Measurements from ENCODE around the gene SUGCT. TPM values are rescaled to one million over a fixed set of nuclear protein-coding genes. Genes with fewer than 3 reads are reported as not detected.

Gene SUGCT
- total and polyA plus RNA-seq, 9 of the 15 experiments (the other 6 are each of a cell fraction or from before 2014, with no cell fraction given) = 0.58 to 2.5 (median 1.4) TPM

DNA sequence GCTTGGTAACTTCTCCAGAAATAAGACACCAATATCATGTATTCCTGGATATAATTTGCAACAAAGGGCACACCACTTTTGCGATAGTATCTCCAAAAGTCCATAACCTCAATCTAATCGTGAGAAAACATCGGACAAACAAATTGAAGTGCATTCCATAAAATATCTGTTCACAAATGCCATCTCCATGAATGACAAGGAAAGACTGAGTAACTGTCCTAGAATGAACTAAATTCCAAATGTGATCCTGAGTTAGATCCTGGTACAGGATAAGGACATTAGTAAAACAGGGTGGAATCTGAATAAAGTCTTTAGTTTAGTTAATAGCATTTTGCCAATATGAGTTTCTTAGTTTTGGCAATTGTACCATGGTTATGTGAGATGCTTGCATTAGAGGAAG is 384.2 kb downstream of the SUGCT start (continued):
- TF ChIP-seq, protein P1, sequence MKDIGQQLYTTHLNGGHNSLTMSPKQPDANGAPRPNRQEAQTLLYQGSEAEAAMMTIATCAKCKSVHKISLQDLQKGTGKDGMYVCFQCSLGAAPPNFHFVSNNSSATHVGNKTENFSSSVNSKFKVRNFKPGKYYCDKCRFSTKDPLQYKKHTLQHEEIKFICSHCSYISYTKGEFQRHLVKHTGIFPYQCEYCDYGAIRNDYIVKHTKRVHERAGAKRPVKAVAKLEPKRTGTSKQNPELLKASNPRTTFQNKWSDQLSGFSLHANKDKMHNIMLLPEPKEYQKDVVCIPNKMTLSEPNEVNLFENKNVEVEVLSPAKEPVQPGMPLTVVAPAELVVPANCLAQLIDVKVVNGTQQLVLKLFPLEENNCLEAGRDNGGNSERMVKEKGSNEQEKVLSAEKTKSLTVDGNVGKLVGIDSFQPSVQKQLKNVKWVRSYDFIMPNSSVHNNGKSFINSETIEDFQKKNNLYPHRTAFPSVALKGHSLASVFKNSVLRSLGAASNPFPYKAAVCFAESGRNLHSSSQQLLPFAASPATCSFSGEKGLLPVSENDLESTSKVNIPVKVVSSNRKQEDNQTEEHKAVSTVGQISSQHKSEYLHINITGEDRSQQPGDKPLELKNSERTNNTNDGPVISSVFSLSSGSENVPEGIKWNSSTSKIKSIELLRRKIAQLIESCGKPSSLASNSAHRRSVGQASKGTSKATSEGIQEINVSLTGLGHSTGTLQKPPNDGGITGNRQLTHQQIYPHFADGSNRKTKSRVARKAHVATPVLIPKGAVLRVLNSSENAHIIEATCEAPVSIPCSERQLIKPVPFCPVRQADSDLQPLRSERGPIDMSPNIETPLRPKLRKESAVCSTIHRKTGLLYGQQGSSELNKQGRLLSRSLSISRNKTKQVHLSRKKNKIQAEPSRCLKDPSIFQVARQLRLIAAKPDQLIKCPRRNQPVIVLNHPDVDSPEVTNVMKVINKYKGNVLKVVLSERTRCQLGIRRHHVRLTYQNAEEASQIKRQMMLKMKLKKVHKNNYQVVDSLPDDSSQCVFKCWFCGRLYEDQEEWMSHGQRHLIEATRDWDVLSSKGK (CRISPR knock-in tag; IDR thresholded peaks at IDR 0.05) = no peak
- no peak for TF ChIP-seq HSF4 (CRISPR knock-in tag; IDR thresholded peaks at IDR 0.05; ENCODE audit: borderline replicate concordance)
- no peak for TF ChIP-seq ZNF175 (CRISPR knock-in tag; IDR thresholded peaks at IDR 0.05; ENCODE audit: low read depth)
- no peak for TF ChIP-seq CREM (IDR thresholded peaks at IDR 0.05; ENCODE audit: low read depth)
- TF ChIP-seq POLR2AphosphoS5 (IDR thresholded peaks at IDR 0.05; ENCODE audit: control insufficient read depth, insufficient read depth, low read depth, low read length) = no peak
- TF ChIP-seq GTF2A2 (tag; IDR thresholded peaks at IDR 0.05) = no peak

DNA sequence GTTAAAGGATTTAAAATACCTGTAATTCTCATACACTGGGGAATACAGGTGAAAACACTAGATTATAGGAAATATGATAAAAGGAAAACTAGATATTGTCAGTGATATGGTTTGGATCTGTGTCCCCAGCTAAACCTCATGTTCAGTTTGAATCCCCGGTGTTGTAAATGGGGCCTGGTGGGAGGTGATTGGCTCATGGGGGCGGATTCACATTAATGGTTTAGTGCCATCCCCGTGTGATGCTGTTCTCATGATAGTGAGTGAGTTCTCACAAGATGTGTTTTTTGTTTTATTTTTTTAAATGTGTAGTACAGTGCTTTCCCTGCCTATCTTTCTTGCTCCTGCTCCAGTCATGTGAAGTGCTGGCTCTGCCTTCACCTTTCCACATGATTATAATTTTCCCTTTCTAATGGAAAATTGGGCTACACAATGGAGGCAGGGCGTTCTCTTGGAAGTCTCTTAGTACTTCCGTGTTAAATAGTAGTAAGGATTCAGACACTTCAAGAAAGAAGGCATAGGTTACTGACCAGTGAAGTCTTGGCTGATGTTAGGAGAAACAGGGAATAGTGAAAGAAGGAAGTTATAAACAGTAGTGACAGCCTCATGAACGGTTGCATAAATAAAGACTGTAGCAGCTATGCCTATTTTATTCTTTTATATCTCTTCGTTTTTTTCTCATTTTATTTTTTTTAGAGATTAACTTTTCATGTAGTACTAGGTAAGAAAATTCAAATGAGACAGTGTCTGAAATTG is 386.4 kb downstream of the SUGCT start:
- Histone ChIP-seq H2AFZ (ENCODE audit: low read depth, low read length) (no peak overlapping the region), H3K27me3 (ENCODE audit: control insufficient read depth in 2 of 2, insufficient read depth in 2 of 2, low read length in 2 of 2) (no peaks in the 10 kb centered on the region), H3K4me3 (no peak overlapping the region), H3K27ac (ENCODE audit: extremely low read depth, low read depth, low read length) (no peak overlapping the region), H3K79me2 (ENCODE audit: control insufficient read depth, insufficient read depth, low read length) (no peaks in the 10 kb centered on the region), H4K20me1 (replicated peaks; ENCODE audit: control insufficient read depth, insufficient read depth, low read length) (no peaks in the 10 kb centered on the region), H3K4me2 (ENCODE audit: insufficient read depth, low read length) (no peak overlapping the region), H3K4me1 (replicated peaks in 1 of 2; ENCODE audit: control insufficient read depth in 2 of 2, insufficient read depth in 2 of 2, low read length in 2 of 2) (no peaks in the 10 kb centered on the region), H3K9ac (ENCODE audit: insufficient read depth in 1 of 2, low read depth in 2 of 2, low read length in 2 of 2) (no peak overlapping the region), H3K36me3 (ENCODE audit: control insufficient read depth, insufficient read depth, low read length) (no peaks in the 10 kb centered on the region), H3K9me1 (ENCODE audit: control insufficient read depth, insufficient read depth, low read length) (no peaks in the 10 kb centered on the region), H3K9me3 (replicated peaks; ENCODE audit: control insufficient read depth, insufficient read depth, low read depth, low read length) (no peaks in the 10 kb centered on the region)
- POLR2A ChIA-PET = no interaction called here
- under 1% methylated on average over 7 of the region's 7 CpGs for WGBS (ENCODE audit: insufficient coverage, low coverage, missing lambda C conversion rate)
- FAIRE-seq (no peak), DNase-seq (ENCODE audit: extremely low read depth in 1 of 4, low spot score in 3 of 4) (no peak), ATAC-seq (no peak)
- CTCF ChIA-PET (ENCODE audit: low intra/inter-chr PET ratio) = no interaction called here
- in situ Hi-C loops (cut with MboI) = no loop called here
- no TSS peak for BruUV-seq (replicated peaks)
- intact Hi-C loops (cut with micrococcal nuclease) = no loop called here
- TF ChIP-seq, protein P2, sequence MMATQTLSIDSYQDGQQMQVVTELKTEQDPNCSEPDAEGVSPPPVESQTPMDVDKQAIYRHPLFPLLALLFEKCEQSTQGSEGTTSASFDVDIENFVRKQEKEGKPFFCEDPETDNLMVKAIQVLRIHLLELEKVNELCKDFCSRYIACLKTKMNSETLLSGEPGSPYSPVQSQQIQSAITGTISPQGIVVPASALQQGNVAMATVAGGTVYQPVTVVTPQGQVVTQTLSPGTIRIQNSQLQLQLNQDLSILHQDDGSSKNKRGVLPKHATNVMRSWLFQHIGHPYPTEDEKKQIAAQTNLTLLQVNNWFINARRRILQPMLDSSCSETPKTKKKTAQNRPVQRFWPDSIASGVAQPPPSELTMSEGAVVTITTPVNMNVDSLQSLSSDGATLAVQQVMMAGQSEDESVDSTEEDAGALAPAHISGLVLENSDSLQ (IDR thresholded peaks at IDR 0.05) = no peak
- no peak for TF ChIP-seq ZNF436 (CRISPR knock-in tag; IDR thresholded peaks at IDR 0.05)
- TF ChIP-seq ZBTB8A (IDR thresholded peaks at IDR 0.05; ENCODE audit: partially characterized antibody) = no peak
- TF ChIP-seq NFXL1 (CRISPR knock-in tag; IDR thresholded peaks at IDR 0.05) = no peak
- no peak for TF ChIP-seq ZNF232 (CRISPR knock-in tag; IDR thresholded peaks at IDR 0.05)
- no peak for TF ChIP-seq PURB (CRISPR knock-in tag; IDR thresholded peaks at IDR 0.05; ENCODE audit: low read depth)
- TF ChIP-seq, protein P3, sequence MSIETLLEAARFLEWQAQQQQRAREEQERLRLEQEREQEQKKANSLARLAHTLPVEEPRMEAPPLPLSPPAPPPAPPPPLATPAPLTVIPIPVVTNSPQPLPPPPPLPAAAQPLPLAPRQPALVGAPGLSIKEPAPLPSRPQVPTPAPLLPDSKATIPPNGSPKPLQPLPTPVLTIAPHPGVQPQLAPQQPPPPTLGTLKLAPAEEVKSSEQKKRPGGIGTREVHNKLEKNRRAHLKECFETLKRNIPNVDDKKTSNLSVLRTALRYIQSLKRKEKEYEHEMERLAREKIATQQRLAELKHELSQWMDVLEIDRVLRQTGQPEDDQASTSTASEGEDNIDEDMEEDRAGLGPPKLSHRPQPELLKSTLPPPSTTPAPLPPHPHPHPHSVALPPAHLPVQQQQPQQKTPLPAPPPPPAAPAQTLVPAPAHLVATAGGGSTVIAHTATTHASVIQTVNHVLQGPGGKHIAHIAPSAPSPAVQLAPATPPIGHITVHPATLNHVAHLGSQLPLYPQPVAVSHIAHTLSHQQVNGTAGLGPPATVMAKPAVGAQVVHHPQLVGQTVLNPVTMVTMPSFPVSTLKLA (conservative IDR thresholded peaks at IDR 0.05) = no peak
- TF ChIP-seq HMGN3 (IDR thresholded peaks at IDR 0.05; ENCODE audit: borderline replicate concordance, extremely low read depth, insufficient read length, low read depth, low read length) = no peak

All from K562 (cell line).